GM18519 (cell line): ENCODE results near the gene HCAR2.
"Not testable (repeated sequence)": the region's sequence is repeated elsewhere in the genome, so short reads cannot be mapped to it uniquely, and the experiment has no call there.

ENCODE experiments used
- ATAC-seq: cut with Tn5 transposase; IDR thresholded peaks from one replicate; pipeline ENCODE4 v1.9.1; 2021; ENCODE audit warnings: mild to moderate bottlenecking, moderate library complexity; ENCODE audit not compliant: unreplicated experiment, low FRiP score

Gene HCAR2

GRCh38 chr12:122721057-122721545 is 17.9 kb upstream of the HCAR2 start:
- no peak for ATAC-seq

DNA sequence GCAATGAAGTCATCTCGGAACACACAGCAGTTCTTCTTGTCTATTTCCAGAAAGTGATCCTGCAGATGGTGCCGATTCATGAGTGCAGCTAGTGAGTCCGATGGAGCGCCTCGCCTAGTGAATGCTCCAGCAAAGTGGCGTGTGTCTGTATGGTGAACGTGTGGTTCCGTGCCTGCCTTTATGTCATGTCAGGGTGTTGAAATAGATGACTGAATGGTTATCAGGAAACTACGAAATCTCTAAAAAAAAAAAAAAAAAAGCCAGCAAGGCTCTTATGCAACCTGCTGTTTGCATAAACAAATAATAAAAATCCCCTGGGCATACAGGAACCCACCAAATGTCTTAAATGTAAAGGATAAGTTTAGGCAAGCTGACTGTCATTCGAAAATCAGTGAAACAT is 13.5 kb upstream of the HCAR2 start, which contains the start of gene HCAR3:
Gene HCAR3, minus strand, starts transcription at position 154 of the 400 bp plus-strand sequence. Its CDS starts 74 bp downstream, at position 80.
- ATAC-seq = not testable (repeated sequence)

GRCh38 chr12:122715211-122715610 is 12.1 kb upstream of the HCAR2 start:
- ATAC-seq = not testable (repeated sequence)

- not testable (repeated sequence) for ATAC-seq
These were observed 10.5 kb upstream of the HCAR2 start for GRCh38 chr12:122713491-122714188.

DNA sequence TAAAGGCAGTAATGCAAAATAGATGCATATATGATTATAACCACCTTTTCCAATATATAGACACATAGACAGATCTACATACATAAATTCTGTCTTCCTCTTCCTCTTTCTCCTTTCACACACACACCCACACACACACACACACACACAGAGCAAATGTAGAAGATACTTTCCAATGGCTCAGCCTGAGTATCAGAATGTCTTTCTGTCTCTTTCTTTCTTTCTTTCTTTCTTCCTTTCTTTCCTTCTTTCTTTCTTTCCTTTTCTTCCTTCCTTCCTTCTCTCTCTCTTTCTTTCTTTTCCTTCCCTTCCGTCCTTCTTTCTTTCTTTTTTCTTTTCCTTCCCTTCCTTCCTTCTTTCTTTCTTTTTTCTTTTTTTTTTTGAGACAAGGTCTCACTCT is 8.1 kb upstream of the HCAR2 start:
- ATAC-seq = not testable (repeated sequence)

DNA sequence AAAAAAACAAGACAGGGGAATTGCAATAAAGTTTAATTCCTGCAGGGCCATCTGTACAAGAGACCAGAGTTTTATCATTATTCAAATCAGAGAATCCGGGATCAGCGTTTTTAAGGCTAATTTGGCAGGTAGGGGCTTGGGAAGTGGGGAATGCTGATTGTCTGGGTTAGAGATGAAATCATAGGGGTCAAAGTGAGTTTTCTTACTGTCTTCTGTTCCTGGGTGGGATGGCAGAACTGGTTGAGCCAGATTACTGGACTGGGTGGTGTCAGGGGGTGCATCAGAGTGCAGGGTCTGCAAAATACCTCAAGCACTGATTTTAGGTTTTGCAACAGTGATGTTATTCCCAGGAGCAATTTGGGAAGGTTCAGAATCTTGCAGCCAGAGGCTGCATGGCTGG is 7.2 kb upstream of the HCAR2 start:
- not testable (repeated sequence) for ATAC-seq

- not testable (repeated sequence) for ATAC-seq
These were observed 6.1 kb upstream of the HCAR2 start for GRCh38 chr12:122709287-122709686.

DNA sequence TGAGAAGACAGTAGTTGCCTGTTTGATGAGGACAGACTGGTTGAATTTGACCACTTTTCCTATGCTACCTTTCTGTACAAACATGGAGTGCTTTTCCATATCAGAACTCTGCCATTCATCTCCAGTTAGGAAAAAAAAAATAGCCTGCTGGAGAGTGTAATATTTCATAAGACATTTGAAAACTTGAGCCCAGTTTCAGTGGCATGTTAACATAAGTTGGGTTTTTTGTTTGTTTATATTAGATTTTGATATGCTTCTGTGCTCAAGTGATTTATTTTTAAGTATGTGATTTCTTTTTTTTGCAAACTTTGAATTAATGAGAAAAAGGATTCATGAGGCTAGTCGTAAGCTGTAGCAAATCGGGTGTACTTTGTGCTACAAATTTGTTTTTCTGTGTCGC is 684 bp upstream of the HCAR2 start:
- ATAC-seq = not testable (repeated sequence)

GRCh38 chr12:122701481-122701880 is 1.7 kb downstream of the HCAR2 start:
- not testable (repeated sequence) for ATAC-seq

DNA sequence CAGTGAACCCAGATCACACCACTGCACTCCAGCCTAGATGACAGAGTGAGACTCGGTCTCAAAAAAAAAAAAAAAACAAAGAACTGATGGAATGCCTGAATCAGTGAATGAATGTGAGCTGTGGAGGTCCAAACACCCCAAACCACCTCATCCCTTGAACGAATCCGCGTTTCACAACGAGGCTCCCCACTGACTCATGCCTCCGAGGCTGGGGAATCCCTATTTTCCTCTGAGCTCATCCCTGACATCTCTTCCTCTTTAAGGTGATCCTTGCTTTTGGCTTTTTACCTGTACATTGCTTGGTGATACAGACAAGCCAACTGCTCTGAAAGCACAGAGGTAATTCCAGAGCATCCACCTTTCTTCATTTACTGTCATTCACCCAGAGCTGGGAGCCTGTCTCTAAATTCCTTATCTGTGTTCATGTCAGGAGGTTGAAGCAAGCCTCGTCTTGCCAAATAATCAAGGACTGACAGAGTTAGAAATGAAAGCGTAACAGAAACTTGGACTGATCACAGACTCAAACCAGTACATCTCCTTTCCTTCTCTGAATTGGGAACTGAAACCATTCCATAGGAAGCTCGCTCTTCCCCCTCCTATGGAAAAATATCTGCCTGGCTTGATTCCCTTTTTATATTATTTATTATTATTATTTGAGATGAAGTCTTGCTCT is 3.0 kb downstream of the HCAR2 start:
- ATAC-seq = not testable (repeated sequence)

DNA sequence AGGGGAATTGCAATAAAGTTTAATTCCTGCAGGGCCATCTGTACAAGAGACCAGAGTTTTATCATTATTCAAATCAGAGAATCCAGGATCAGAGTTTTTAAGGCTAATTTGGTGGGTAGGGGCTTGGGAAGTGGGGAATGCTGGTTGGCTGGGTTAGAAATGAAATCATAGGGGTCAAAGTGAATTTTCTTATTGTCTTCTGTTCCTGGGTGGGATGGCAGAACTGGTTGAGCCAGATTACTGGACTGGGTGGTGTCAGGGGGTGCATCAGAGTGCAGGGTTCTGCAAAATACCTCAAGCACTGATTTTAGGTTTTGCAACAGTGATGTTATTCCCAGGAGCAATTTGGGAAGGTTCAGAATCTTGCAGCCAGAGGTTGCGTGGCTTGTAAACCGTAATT is 6.2 kb downstream of the HCAR2 start:
- not testable (repeated sequence) for ATAC-seq

- ATAC-seq = no peak
These were observed 11.6 kb downstream of the HCAR2 start for GRCh38 chr12:122691566-122691965.

GRCh38 chr12:122688291-122688690 is 14.9 kb downstream of the HCAR2 start:
- no peak for ATAC-seq

DNA sequence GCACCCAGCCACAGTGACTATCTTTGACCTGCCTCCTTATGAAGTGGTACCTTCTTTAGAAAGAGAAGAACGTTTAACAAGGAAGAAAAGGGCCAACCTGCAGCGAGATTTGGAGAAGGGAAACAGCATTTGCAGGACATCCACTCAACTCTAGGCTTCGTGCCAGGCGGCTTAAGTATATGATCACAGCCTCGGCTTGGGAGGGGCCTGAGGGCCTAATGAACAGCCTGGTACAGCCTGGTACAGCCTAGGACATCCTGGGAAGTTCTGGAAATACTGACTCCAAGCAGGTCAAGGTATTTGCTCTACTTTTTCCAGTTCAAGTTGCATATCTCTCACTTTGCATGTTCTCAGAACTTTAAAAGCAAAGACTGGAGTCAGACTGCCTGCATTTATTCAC is 16.1 kb downstream of the HCAR2 start:
- no peak for ATAC-seq

- ATAC-seq = no peak
These were observed 16.6 kb downstream of the HCAR2 start for GRCh38 chr12:122686538-122686937.

- ATAC-seq = no peak
These were observed 18.8 kb downstream of the HCAR2 start for GRCh38 chr12:122684297-122684813.

DNA sequence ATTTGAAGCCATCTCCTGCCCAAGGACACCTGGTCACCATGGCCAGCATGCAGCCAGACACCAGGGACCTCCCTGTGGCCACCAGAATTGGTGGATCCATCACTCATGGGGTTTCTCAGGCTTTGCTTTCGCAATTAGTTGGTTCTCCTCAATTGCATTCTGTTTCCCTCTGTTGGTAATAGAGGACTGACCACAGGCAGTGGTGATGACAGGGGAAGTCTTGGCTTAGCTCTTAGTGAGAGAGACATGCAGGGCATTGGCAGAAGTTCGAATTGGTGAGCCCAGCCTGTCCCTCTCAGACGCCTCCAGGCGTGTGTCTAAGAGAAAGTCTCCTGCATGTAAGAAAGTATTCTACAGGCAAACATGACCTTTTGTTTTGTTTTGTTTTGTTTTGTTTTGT is 21.3 kb downstream of the HCAR2 start:
- no peak for ATAC-seq

GRCh38 chr12:122680989-122681388 is 22.2 kb downstream of the HCAR2 start:
- ATAC-seq = not testable (repeated sequence)

GRCh38 chr12:122676781-122677180 is 26.4 kb downstream of the HCAR2 start:
- ATAC-seq = not testable (repeated sequence)

DNA sequence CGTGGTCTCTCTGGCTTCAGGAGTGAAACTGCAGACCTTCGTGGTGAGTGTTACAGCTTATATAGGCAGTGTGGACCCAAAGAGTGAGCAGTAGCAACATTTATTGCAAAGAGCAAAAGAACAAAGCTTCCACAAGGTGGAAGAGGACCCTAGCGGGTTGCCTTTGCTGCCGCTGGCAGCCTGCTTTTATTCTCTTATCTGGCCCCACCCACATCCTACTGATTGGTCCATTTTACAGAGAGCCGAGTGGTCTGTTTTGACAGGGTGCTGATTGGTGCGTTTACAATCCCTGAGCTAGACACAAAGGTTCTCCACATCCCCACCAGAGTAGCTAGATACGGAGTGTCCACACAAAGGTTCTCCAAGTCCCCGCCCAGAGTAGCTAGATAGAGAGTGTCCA is 27.1 kb downstream of the HCAR2 start:
- not testable (repeated sequence) for ATAC-seq

DNA sequence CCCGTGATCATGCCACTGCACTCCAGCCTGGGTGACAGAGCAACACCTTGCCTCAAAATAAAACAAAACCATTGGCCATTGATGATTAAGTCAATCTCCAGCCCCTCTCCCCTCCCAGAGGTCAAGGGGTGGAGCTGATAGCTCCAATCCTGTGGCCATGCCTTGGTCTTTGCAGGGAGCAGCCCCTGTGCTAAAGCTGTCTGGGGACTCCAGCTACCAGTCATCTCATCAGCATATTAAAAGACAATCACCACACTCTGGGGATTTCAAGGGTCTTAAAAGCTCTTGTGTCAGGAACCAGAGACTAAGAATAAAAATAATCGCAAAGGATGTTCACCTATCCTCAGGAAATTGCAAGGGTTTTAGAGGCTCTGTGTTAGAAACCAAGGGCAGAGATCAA is 30.6 kb downstream of the HCAR2 start:
- no peak for ATAC-seq
